Type B pancreatic cell (in vitro differentiated cells): ENCODE measurements around the gene IFT25. TPM values are rescaled to one million over a fixed set of nuclear protein-coding genes. Genes with fewer than 3 reads are reported as not detected.

Experiments
- DNase-seq: peaks from one replicate; pipeline ENCODE4 v3.0.0; 2021; ENCODE audit warnings: mixed read lengths; ENCODE audit not compliant: unreplicated experiment; ENCODE audit errors: extremely low spot score
- H3K27ac Mint-ChIP-seq: 2 replicates; pipeline ENCODE4 v1.8.0; 2021; ENCODE audit warnings: mild to moderate bottlenecking, mixed read lengths
- H3K27me3 Mint-ChIP-seq: 2 replicates; pipeline ENCODE4 v1.8.0; 2021; ENCODE audit warnings: mixed read lengths
- H3K36me3 Mint-ChIP-seq: 2 replicates; pipeline ENCODE4 v1.8.0; 2021; ENCODE audit warnings: mixed read lengths
- H3K4me1 Mint-ChIP-seq: one replicate; pipeline ENCODE4 v1.8.0; 2021; ENCODE audit warnings: mixed read lengths; ENCODE audit not compliant: unreplicated experiment
- H3K4me3 Mint-ChIP-seq: 2 replicates; pipeline ENCODE4 v1.8.0; 2021; ENCODE audit warnings: mild to moderate bottlenecking, mixed read lengths
- H3K9me3 Mint-ChIP-seq: 2 replicates; pipeline ENCODE4 v1.8.0; 2021; ENCODE audit warnings: mixed read lengths
- total RNA-seq: library from RNA; stranded (reverse); gene quantifications from 2 replicates; pipeline ENCODE4 v1.2.1, GENCODE V29; 2021; ENCODE audit warnings: low replicate concordance
- TF ChIP-seq, protein P1 (sequence below): fragments of 200-600 bp; sonication (generic); conservative IDR thresholded peaks from 2 replicates; pipeline ENCODE4 v1.5.0; 2021; ENCODE audit warnings: antibody characterized with exemption, mild to moderate bottlenecking

The IFT25 gene
- total RNA-seq, 1 donor from 2014 or later: 41.2 TPM

DNA sequence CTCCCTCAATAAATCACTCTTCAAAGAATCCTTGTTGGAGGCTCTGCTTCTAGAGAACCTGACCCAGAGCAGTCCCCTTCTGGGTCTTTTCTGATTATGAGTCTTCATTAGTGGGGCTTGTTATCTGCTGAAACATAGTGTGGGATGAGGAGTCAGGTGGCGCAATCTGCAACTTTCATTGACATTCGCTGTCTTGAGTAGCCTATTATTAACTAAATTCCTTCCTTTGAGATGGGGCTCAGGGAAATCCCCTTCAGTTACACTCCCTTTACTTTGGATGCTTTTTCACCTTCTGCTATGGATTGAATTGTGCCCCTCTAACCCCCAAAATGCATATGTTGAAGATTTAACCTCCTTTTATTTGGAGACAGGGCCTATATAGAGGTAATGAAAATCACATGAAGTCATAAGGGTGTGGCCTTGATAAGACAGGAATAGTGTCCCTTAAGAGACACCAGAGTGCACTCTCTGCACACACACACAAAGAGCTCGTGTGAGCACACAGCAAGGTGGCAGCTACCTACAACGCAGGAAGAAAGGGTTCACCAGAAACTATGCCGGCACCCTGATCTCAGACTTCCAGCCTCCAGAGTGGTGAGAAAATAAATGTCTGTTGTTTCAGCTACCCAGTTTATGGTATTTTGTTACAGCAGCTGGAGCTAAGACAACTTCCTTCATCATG is 32.0 kb downstream of the IFT25 start:
- DNase-seq: no peak
- TF ChIP-seq, protein P1, sequence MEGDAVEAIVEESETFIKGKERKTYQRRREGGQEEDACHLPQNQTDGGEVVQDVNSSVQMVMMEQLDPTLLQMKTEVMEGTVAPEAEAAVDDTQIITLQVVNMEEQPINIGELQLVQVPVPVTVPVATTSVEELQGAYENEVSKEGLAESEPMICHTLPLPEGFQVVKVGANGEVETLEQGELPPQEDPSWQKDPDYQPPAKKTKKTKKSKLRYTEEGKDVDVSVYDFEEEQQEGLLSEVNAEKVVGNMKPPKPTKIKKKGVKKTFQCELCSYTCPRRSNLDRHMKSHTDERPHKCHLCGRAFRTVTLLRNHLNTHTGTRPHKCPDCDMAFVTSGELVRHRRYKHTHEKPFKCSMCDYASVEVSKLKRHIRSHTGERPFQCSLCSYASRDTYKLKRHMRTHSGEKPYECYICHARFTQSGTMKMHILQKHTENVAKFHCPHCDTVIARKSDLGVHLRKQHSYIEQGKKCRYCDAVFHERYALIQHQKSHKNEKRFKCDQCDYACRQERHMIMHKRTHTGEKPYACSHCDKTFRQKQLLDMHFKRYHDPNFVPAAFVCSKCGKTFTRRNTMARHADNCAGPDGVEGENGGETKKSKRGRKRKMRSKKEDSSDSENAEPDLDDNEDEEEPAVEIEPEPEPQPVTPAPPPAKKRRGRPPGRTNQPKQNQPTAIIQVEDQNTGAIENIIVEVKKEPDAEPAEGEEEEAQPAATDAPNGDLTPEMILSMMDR: no peak
- peaks cover 11% of the 10 kb centered on the region for H3K36me3 Mint-ChIP-seq
- no peaks in the 10 kb centered on the region for H3K27me3 Mint-ChIP-seq
- peak overlapping the region; percentile 73 for H3K27ac Mint-ChIP-seq
- H3K4me1 Mint-ChIP-seq: peaks cover 20% of the 10 kb centered on the region
- H3K4me3 Mint-ChIP-seq: no peak overlapping the region
- H3K9me3 Mint-ChIP-seq: no peaks in the 10 kb centered on the region

DNA sequence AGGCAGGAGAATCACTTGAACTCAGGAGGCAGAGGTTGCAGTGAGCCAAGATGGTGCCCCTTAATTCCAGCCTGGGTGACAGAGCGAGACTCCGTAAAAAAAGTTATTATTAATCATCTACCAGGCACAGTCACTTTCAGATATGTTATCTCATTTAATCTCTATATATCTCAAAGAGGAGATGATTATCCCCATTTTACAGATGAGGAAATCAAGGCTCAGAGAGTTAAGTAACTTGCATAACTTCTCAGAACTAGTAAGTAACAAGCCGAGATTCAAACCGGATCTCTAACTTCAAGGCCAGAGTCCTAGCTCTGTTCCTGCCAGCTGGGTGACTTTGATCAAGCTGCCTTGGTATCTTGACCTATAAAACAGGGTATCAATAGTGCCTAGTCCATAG is 34.1 kb downstream of the IFT25 start:
- peaks cover 20% of the 10 kb centered on the region for H3K4me1 Mint-ChIP-seq
- no peaks in the 10 kb centered on the region for H3K9me3 Mint-ChIP-seq
- no peak overlapping the region for H3K27ac Mint-ChIP-seq
- H3K27me3 Mint-ChIP-seq: no peaks in the 10 kb centered on the region
- peaks cover 7% of the 10 kb centered on the region for H3K36me3 Mint-ChIP-seq
- no peak for DNase-seq
- H3K4me3 Mint-ChIP-seq: no peak overlapping the region
- TF ChIP-seq, protein P1: no peak

DNA sequence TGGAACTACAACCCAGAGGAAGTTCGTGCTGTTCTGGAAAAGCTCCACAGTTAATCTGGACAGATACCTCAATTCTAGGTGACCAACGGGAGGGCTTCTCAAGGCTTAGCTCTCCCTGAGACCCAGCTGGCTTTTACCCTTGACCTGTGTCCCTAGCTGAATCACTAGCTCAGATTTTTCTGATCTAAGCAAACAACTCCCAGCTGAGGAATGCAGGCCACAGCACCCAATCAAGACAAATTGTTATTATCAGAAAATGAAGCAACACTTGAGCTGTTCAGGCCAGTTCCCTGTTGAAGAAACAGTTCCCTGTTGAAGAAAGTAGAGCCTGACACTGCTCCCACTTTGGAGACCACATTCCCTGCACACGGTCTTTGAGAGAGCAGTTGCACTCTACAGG is 35.6 kb downstream of the IFT25 start:
- Mint-ChIP-seq H3K4me1 (peaks cover 20% of the 10 kb centered on the region), H3K36me3 (peaks cover 3% of the 10 kb centered on the region), H3K27me3 (no peaks in the 10 kb centered on the region), H3K27ac (peak overlapping the region; percentile 80), H3K9me3 (no peaks in the 10 kb centered on the region), H3K4me3 (no peak overlapping the region)
- DNase-seq: no peak
- TF ChIP-seq, protein P1: no peak

DNA sequence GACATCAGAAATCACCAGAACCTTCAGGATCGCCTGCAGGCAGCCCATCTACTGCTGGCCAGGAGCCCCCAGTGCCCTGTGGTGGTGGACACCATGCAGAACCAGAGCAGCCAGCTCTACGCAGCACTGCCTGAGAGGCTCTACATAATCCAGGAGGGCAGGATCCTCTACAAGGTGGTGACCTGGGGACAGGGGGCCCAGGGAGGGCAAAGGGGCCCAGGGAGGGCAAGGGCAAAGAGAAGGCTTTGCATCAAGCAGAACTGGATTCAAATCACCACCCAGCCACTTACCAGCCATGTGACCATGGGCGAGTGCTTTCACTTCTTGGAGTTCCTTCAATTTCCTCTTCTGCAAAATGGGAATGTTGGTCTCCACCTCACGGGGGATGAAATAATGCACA is 39.4 kb downstream of the IFT25 start:
- no peak for DNase-seq
- no peak overlapping the region for H3K27ac Mint-ChIP-seq
- H3K4me1 Mint-ChIP-seq: peaks cover 13% of the 10 kb centered on the region
- no peaks in the 10 kb centered on the region for H3K36me3 Mint-ChIP-seq
- TF ChIP-seq, protein P1: no peak
- no peak overlapping the region for H3K4me3 Mint-ChIP-seq
- H3K27me3 Mint-ChIP-seq: no peaks in the 10 kb centered on the region
- H3K9me3 Mint-ChIP-seq: no peaks in the 10 kb centered on the region

DNA sequence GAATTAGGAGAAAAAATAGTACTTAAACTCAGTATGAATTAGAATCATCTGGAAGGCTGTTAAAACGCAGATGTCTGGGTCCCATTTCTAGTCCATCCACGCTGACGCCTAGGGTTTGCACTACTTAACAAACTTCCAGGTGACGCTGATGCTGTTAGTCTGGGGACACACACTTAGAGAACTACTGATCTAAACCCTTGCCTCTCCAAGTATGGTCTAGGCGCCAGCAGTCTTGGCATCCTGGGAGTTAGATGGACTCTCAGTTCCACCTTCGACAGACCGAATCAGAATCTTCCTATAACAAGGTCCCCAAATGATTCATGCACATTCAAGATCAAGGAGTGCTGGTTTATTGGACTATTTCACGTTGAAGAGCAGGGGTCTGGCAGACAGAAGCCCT is 40.0 kb downstream of the IFT25 start:
- H3K36me3 Mint-ChIP-seq: no peaks in the 10 kb centered on the region
- no peak for DNase-seq
- TF ChIP-seq, protein P1: no peak
- no peak overlapping the region for H3K27ac Mint-ChIP-seq
- no peak overlapping the region for H3K4me3 Mint-ChIP-seq
- peaks cover 13% of the 10 kb centered on the region for H3K4me1 Mint-ChIP-seq
- no peaks in the 10 kb centered on the region for H3K9me3 Mint-ChIP-seq
- H3K27me3 Mint-ChIP-seq: no peaks in the 10 kb centered on the region
